Measurements from ENCODE around the gene LYPD8.

Gene LYPD8

GRCh38 chr1:248751142-248751541 lies 4.4 kb downstream of the LYPD8 start:
- Histone ChIP-seq H3K36me3 (ENCODE audit: control insufficient read depth, insufficient read depth, low read length) (no peaks in the 10 kb centered on the region), H3K4me3 (replicated peaks; ENCODE audit: low read depth, low read length) (no peak overlapping the region), H3K27me3 (replicated peaks; ENCODE audit: control insufficient read depth, insufficient read depth, low read length) (no peaks in the 10 kb centered on the region)
- TF ChIP-seq, protein P1, sequence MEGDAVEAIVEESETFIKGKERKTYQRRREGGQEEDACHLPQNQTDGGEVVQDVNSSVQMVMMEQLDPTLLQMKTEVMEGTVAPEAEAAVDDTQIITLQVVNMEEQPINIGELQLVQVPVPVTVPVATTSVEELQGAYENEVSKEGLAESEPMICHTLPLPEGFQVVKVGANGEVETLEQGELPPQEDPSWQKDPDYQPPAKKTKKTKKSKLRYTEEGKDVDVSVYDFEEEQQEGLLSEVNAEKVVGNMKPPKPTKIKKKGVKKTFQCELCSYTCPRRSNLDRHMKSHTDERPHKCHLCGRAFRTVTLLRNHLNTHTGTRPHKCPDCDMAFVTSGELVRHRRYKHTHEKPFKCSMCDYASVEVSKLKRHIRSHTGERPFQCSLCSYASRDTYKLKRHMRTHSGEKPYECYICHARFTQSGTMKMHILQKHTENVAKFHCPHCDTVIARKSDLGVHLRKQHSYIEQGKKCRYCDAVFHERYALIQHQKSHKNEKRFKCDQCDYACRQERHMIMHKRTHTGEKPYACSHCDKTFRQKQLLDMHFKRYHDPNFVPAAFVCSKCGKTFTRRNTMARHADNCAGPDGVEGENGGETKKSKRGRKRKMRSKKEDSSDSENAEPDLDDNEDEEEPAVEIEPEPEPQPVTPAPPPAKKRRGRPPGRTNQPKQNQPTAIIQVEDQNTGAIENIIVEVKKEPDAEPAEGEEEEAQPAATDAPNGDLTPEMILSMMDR (IDR thresholded peaks at IDR 0.05; ENCODE audit: insufficient read depth, low read length, poor library complexity, severe bottlenecking): no peak
- no peak for DNase-seq (ENCODE audit: extremely low read depth, insufficient read length)

DNA sequence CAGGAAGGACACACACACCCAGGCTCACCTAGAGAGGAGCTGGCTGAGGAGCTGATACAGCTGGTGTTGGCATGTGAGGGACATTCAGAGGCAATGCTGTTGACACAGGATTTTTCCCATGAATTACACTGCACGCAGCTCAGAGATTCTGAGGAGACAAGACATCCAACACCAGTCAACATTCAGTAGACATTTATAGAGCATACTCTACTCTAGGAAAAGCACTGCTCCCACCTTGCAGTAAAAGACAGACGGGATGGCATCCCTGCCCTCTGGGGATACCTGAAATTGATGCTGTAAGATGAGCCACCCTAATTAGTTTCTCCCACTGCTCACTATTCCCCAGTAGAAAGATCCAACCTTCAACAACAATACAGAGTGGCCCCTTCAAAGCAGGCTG lies 5.1 kb downstream of the LYPD8 start:
- Histone ChIP-seq H3K27me3 (replicated peaks; ENCODE audit: control insufficient read depth, insufficient read depth, low read length) (no peaks in the 10 kb centered on the region), H3K36me3 (ENCODE audit: control insufficient read depth, insufficient read depth, low read length) (no peaks in the 10 kb centered on the region), H3K4me3 (replicated peaks; ENCODE audit: low read depth, low read length) (no peak overlapping the region)
- no peak for DNase-seq (ENCODE audit: extremely low read depth, insufficient read length)
- TF ChIP-seq, protein P1 (IDR thresholded peaks at IDR 0.05; ENCODE audit: insufficient read depth, low read length, poor library complexity, severe bottlenecking): no peak

GRCh38 chr1:248748211-248748610 lies 7.3 kb downstream of the LYPD8 start:
- no peaks in the 10 kb centered on the region for H3K27me3 ChIP-seq (replicated peaks; ENCODE audit: control insufficient read depth, insufficient read depth, low read length)
- no peak overlapping the region for H3K4me3 ChIP-seq (replicated peaks; ENCODE audit: low read depth, low read length)
- TF ChIP-seq, protein P1 (IDR thresholded peaks at IDR 0.05; ENCODE audit: insufficient read depth, low read length, poor library complexity, severe bottlenecking): no peak
- no peak for DNase-seq (ENCODE audit: extremely low read depth, insufficient read length)
- H3K36me3 ChIP-seq (ENCODE audit: control insufficient read depth, insufficient read depth, low read length): no peaks in the 10 kb centered on the region

GRCh38 chr1:248740876-248741275 lies 14.7 kb downstream of the LYPD8 start:
- Histone ChIP-seq H3K27me3 (replicated peaks; ENCODE audit: control insufficient read depth, insufficient read depth, low read length) (no peaks in the 10 kb centered on the region; the same call in 1 of the 2 replicates), H3K36me3 (ENCODE audit: control insufficient read depth, insufficient read depth, low read length) (no peaks in the 10 kb centered on the region), H3K4me3 (replicated peaks; ENCODE audit: low read depth, low read length) (no peak overlapping the region)
- no peak for DNase-seq (ENCODE audit: extremely low read depth, insufficient read length)
- TF ChIP-seq, protein P1 (IDR thresholded peaks at IDR 0.05; ENCODE audit: insufficient read depth, low read length, poor library complexity, severe bottlenecking): no peak

DNA sequence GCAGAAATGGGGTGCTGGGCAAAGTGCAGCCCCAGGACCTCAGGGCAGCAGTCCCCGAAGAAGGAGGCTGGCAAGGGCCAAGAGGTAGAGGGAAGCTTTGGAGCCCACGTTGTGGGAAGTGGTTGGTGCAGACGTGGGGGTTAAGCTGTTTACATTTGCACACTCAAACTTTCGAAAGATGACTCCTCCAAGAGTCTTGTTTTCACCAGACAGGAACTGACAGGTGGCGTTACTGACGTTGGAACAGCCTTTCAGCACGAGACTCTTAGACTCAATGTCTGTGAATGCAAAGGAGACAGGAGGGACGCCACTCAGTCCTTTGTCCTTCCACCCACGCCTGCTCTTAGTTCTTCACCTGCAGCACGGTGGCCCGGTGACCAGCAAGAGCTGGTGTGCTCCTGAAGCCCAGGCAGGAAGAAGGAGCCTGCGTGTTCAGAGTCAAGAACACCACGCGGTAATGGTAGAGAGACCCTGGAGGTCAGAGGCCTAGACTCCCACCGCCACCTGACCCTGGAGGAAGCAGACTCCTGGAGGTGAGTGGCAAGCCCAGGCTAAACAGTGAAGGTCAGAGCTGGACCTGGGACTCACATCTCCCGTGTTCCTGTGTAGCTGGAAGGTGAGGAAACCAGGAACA lies 15.9 kb downstream of the LYPD8 start:
- TF ChIP-seq, protein P1 (IDR thresholded peaks at IDR 0.05; ENCODE audit: insufficient read depth, low read length, poor library complexity, severe bottlenecking): no peak
- Histone ChIP-seq H3K27me3 (replicated peaks; ENCODE audit: control insufficient read depth, insufficient read depth, low read length) (no peaks in the 10 kb centered on the region; the same call in 1 of the 2 replicates), H3K36me3 (ENCODE audit: control insufficient read depth, insufficient read depth, low read length) (no peaks in the 10 kb centered on the region), H3K4me3 (replicated peaks; ENCODE audit: low read depth, low read length) (no peak overlapping the region)
- no peak for DNase-seq (ENCODE audit: extremely low read depth, insufficient read length)

- TF ChIP-seq, protein P1 (IDR thresholded peaks at IDR 0.05; ENCODE audit: insufficient read depth, low read length, poor library complexity, severe bottlenecking): no peak
- no peak for DNase-seq (ENCODE audit: extremely low read depth, insufficient read length)
- Histone ChIP-seq H3K27me3 (replicated peaks; ENCODE audit: control insufficient read depth, insufficient read depth, low read length) (no peaks in the 10 kb centered on the region; the same call in 1 of the 2 replicates), H3K36me3 (ENCODE audit: control insufficient read depth, insufficient read depth, low read length) (no peaks in the 10 kb centered on the region), H3K4me3 (replicated peaks; ENCODE audit: low read depth, low read length) (no peak overlapping the region)
These were observed 18.1 kb downstream of the LYPD8 start for GRCh38 chr1:248737457-248737856.

Data from GM06990 (cell line).